Measurements from ENCODE around the gene BABAM2. TPM values are rescaled to one million over a fixed set of nuclear protein-coding genes. Genes with fewer than 3 reads are reported as not detected.

The BABAM2 gene
- total and polyA plus RNA-seq, 11 donors = 22.2 to 75.1 (median 62.5) TPM

DNA sequence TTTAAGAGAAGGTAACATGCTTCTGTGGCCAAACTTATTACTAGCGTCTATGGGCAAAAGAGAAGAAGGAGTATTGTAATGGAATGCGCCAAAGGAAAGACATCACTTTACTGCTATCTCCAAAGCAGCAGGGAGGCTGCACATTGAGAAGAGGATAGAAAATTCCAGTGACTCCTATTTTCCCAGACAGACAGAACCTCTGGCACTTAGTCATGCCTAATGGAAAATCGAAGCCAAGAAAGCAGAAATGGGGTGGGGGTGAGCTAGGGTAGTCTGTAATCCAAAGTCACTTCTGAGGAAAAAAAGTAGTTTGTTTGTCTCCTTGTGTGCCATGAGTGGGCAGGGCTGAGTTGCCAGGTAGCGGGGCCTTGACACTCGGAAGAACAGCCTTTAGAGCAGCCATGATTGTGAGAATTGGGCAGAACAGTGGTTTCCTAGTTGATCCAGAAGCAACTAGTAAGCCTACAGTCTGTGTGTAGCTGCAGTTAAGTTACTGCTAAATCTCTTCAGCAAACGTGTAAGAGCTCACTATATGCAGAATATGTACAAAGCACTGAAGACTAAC lies 422.8 kb downstream of the BABAM2 start:
- intact Hi-C loops (cut with DNase I) = loop anchor here in 1 of 10 donors (2.0 kb wide), 1 partner anchor 77 kb away; no protein-coding TSS in a partner anchor
- no peak for DNase-seq
- no peaks in the 10 kb centered on the region for H3K9me3 ChIP-seq
- peaks cover 0 to 22% (median 5%) of the 10 kb centered on the region in 12 donors for H3K4me1 ChIP-seq
- WGBS, 4 donors = 95 to 97% (median 95%) methylated on average over 6 of the region's 6 CpGs
- H3K27ac ChIP-seq = peak overlapping the region in 1 of 12 donors; percentile 73
- H3K4me3 ChIP-seq = no peak overlapping the region
- H3K36me3 ChIP-seq = peaks cover 0 to 8% (median under 1%) of the 10 kb centered on the region in 9 donors
- no peak for ATAC-seq
- H3K27me3 ChIP-seq = no peaks in the 10 kb centered on the region
- TF ChIP-seq CTCF (IDR thresholded peaks at IDR 0.05) (no peak), POLR2A (IDR thresholded peaks at IDR 0.05) (no peak)

- ATAC-seq = no peak
- H3K27me3 ChIP-seq = no peaks in the 10 kb centered on the region
- intact Hi-C loops (cut with DNase I) = no loop called here
- H3K36me3 ChIP-seq = peaks cover 0 to 3% (median 0%) of the 10 kb centered on the region in 9 donors
- no peaks in the 10 kb centered on the region for H3K9me3 ChIP-seq
- no peak overlapping the region for H3K4me3 ChIP-seq
- peaks cover 0 to 27% (median 5%) of the 10 kb centered on the region in 12 donors for H3K4me1 ChIP-seq
- H3K27ac ChIP-seq = no peak overlapping the region
- TF ChIP-seq POLR2A (IDR thresholded peaks at IDR 0.05) (no peak), CTCF (IDR thresholded peaks at IDR 0.05) (no peak)
- DNase-seq = no peak
Measured at GRCh38 chr2:28314968-28315367, 424.4 kb downstream of the BABAM2 start.

DNA sequence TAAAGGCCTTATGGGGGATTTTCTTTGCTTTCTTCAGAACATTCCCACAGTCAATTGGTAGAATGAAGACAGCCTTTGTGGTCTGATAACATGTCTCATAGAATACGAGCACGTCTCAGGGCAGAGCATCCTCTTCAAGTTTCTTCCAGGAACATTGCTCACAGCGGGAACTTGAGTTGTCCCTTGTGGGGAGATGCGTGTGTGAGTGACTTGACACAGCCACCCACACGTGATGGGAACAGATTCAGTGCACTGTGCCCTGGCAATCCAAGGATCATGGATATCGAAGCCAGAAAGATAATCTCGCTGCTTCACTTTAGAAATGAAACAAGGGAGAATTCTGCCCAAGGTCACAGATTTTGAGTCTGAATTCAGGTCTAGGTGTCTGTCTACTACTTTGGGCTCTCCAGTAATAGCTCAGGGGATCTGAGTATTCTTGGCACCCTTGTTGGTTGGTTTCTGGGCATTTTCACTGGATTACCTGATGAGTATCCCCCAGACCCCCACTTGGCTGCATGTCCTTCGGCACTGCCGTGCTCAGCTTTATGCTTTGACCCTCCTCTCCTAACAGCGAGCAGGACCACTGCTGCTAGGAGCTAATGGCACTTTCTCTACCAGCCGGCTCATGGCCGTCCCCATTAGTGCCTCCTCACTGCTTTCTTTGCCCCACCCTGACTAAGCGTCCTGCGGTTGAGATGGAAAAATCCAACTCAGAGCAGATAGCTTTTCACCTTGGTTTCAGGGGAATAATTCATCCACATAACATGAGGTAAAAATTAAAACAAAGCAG lies 426.2 kb downstream of the BABAM2 start:
- no peaks in the 10 kb centered on the region for H3K27me3 ChIP-seq
- peaks cover 0 to 7% (median 0%) of the 10 kb centered on the region in 9 donors for H3K36me3 ChIP-seq
- H3K4me1 ChIP-seq = peaks cover 0 to 27% (median 4%) of the 10 kb centered on the region in 12 donors
- no peaks in the 10 kb centered on the region for H3K9me3 ChIP-seq
- intact Hi-C loops (cut with DNase I) = no loop called here
- DNase-seq (no peak), ATAC-seq (no peak)
- 93 to 95% (median 94%) methylated on average over 14 of the region's 14 CpGs for WGBS, 4 donors
- no peak overlapping the region for H3K27ac ChIP-seq
- no peak overlapping the region for H3K4me3 ChIP-seq
- no peak for TF ChIP-seq CTCF (IDR thresholded peaks at IDR 0.05)
- TF ChIP-seq POLR2A (IDR thresholded peaks at IDR 0.05) = no peak

DNA sequence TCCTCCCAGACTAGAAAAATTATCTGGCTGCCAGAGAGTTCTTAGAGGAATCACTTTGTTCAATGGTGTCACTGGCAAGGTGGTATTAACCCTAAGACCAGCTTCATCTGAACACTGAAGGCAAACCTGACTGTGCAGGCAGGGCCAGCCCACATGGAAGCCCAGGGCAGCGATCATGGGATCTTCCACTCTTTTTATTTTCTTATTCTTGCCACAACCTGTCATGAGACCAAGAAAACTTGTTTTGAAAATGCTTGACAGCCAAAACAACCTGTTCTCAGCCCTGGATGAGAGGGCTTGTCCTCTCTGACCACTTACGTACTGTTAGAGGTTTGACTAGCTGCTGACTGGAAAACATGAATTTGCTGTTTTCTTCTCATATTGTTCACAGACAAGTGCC lies 426.9 kb downstream of the BABAM2 start:
- WGBS, 4 donors = 93 to 98% (median 95%) methylated on average over 2 of the region's 2 CpGs
- DNase-seq = no peak
- no peak for ATAC-seq
- Histone ChIP-seq H3K4me3 (no peak overlapping the region), H3K27ac (no peak overlapping the region), H3K27me3 (no peaks in the 10 kb centered on the region), H3K4me1 (peaks cover 0 to 23% (median 2%) of the 10 kb centered on the region in 12 donors), H3K9me3 (no peaks in the 10 kb centered on the region), H3K36me3 (peaks cover 0 to 7% (median 0%) of the 10 kb centered on the region in 9 donors)
- intact Hi-C loops (cut with DNase I) = no loop called here
- TF ChIP-seq POLR2A (IDR thresholded peaks at IDR 0.05) (no peak), CTCF (IDR thresholded peaks at IDR 0.05) (no peak)

Data from heart left ventricle (tissue), 16 donors.